ENCODE data around the gene CRACR2A.
A peak's percentile ranks its signal among the peaks of the same experiment; 100 is the strongest.

The CRACR2A gene

DNA sequence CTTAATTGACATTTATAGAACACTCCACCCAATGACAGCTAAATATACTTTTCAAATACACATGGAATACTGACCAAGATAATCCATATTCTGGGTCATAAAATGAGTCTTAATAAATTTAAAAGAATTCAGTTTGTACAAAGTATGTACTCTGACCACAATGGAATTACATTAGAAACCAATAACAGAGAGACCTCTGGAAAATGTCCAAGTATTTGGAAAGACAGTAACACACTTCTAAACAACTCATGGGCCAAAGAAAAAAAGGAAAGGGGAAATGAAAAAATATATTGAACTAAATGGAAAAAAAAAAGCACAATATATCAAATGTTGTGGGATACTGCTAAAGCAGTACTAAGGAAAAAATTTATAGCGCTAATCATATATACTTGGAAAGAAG is 52.0 kb downstream of the CRACR2A start:
- H3K4me3 ChIP-seq (replicated peaks; ENCODE audit: low read depth, low read length), result no peak overlapping the region
- TF ChIP-seq, protein P1, sequence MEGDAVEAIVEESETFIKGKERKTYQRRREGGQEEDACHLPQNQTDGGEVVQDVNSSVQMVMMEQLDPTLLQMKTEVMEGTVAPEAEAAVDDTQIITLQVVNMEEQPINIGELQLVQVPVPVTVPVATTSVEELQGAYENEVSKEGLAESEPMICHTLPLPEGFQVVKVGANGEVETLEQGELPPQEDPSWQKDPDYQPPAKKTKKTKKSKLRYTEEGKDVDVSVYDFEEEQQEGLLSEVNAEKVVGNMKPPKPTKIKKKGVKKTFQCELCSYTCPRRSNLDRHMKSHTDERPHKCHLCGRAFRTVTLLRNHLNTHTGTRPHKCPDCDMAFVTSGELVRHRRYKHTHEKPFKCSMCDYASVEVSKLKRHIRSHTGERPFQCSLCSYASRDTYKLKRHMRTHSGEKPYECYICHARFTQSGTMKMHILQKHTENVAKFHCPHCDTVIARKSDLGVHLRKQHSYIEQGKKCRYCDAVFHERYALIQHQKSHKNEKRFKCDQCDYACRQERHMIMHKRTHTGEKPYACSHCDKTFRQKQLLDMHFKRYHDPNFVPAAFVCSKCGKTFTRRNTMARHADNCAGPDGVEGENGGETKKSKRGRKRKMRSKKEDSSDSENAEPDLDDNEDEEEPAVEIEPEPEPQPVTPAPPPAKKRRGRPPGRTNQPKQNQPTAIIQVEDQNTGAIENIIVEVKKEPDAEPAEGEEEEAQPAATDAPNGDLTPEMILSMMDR (IDR thresholded peaks at IDR 0.05; ENCODE audit: low read length, missing control alignments), result no peak
- DNase-seq (ENCODE audit: low read depth), result peak; percentile 63

DNA sequence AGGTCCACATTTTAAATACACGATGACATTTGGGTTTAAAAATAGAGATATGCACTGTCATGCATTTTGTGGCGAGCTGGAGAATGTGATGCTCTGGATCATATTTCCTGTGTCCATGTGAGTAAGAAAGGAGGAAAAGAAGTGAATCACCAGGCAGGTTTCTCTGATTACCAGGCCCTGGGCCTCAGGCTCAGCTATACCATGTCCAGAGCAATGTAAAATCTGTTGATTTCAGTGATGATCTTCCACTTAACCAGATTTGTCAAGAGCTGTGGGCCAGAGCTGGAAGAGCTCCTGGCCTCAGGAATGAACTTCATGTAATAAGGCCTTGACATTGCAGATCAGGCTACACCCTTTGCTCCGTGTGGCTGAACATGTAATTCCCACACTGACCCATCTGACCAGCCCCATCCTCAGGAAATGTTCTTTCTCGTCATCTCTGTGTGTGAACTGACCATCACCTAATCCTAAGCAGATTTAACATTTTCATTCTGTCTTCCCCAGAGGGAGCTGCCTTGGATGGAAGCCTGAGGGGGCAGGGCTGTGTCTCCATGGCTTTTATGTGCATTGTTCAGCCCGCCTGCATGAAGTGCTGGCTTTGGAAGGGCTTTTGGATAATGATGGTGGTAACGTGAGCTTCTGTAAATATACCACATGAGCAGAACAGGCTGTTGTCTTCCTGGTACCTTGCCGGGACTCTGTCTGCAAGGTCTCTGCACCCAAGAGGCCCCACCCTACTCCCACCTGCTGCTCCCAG is 54.5 kb downstream of the CRACR2A start:
- TF ChIP-seq, protein P1 (IDR thresholded peaks at IDR 0.05; ENCODE audit: low read length, missing control alignments), result no peak
- DNase-seq (ENCODE audit: low read depth), result peak; percentile 87
- no peak overlapping the region for H3K4me3 ChIP-seq (replicated peaks; ENCODE audit: low read depth, low read length)

DNA sequence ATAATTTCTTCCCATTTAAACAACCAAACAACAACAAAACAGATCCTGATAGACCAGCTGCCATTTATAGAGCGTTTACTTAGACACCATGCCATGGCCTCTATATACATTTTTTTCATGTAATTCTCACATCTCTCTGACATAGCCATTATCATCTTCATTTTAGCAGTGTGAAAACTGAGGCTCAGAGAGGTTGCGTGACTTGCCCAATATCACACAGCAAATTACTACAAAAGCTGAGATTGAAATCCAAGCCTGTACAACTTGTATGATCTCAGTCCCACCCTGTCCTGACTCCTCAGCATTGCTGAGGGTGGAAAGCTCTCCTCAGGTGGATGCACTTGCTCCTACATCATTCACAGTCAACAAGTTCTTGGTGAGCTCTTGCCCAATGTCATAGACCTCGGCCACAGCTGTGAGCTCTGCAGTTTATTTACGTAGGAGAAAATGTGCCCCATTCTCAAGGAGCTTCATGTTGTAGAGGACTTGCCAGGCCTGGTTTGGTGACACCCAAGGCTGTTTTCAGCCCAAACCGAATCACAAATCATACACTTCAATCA is 55.5 kb downstream of the CRACR2A start:
- no peak for DNase-seq (ENCODE audit: low read depth)
- TF ChIP-seq, protein P1 (IDR thresholded peaks at IDR 0.05; ENCODE audit: low read length, missing control alignments), result no peak
- H3K4me3 ChIP-seq (replicated peaks; ENCODE audit: low read depth, low read length), result no peak overlapping the region

DNA sequence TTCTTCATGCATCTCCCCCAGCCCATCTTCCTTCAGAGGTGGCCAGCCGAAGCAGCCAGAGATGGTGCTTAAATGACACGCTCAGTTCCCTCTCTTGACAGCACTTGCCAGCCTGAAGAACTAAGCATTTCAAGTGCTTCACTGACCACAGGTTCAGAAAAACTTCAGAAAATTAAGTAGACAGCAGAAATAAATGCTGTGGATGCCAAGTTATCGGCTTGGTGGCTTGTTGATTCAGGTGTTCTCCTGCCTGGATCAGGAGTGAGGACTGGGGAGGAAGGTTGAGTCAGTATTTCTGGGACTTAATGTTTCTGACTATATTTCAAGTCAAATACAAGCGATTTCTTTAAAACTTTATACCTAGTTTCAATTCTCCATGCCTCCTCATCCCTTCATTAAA is 58.2 kb downstream of the CRACR2A start:
- DNase-seq (ENCODE audit: low read depth), result no peak
- TF ChIP-seq, protein P1 (IDR thresholded peaks at IDR 0.05; ENCODE audit: low read length, missing control alignments), result no peak

DNA sequence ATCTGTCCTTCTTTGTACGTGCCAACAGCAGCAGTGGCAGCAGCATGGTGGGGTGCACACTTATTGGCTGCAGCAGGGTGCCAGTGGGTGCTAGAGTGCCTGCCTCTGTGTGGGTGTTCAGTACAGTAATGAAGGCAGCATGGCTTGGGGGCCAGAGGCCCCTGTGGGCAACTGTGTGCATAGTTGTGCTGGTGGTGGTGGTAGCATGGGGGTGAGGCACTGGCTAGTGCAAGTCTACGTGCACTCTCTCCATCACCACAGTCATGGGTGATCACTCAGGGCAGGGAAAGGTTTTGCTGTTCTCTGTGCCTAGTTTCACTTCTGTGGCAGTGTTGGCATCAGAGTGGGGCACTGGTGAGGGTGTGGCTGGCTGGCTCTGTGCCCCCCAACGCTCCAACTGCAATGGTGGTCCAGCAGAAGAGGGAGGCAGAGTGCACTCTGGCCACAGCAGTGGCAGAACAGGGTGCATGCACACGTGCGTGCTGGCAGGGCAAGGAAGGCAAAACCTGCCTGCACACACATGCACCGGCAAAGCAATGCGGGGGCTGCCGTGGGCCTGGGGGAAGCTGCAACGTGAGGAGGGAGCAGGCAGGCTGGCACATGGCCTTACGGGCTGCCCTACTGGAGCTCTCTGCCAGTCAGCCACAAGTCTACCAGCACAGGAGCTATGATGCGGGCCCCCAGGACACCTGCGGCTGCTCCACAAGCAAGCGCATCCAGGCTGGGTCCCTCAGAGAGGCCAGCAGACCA is 60.1 kb downstream of the CRACR2A start:
- DNase-seq (ENCODE audit: low read depth), result no peak
- TF ChIP-seq, protein P1 (IDR thresholded peaks at IDR 0.05; ENCODE audit: low read length, missing control alignments), result no peak

More for the DNA sequence above, 58.2 kb downstream of the CRACR2A start:
- no peak overlapping the region for H3K4me3 ChIP-seq (replicated peaks; ENCODE audit: low read depth, low read length)

DNA sequence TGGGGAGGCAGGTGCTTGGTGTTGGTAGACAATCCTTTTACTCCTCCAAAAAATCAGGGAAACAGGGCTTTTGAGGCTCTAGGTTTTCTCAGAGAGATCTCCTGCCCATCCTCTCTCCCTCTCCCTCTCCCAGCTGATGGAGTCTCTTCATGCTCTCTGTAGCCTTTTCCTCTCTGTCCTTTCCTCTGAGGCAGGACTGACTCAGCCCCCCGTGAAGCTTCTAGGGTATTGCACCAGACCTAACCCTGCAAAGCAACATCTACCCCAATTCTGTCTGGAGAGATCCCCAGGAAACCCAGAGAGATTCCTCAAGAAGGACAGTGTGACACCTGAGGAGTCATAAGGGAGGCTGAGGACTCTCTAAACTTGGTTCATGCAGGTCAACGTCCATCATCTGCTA is 66.4 kb downstream of the CRACR2A start:
- no peak overlapping the region for H3K4me3 ChIP-seq (replicated peaks; ENCODE audit: low read depth, low read length)
- no peak for DNase-seq (ENCODE audit: low read depth)
- TF ChIP-seq, protein P1 (IDR thresholded peaks at IDR 0.05; ENCODE audit: low read length, missing control alignments), result no peak

More for the DNA sequence above, 60.1 kb downstream of the CRACR2A start:
- no peak overlapping the region for H3K4me3 ChIP-seq (replicated peaks; ENCODE audit: low read depth, low read length)
